Uterus (tissue), 4 donors: ENCODE measurements around the gene IRS1. TPM values are rescaled to one million over a fixed set of nuclear protein-coding genes. Genes with fewer than 3 reads are reported as not detected.

Experiments used
- DNase-seq, 2 donors: peaks; one replicate each; pipeline ENCODE4 v3.0.0-alpha.2; 2019 to 2020
- H3K27ac ChIP-seq, 2 donors: fragments of 200-600 bp; sonication (generic); 1 replicate in 1 of 2; 2 replicates in 1 of 2; pipeline ENCODE4 v1.5.1; 2016 to 2018
- H3K27me3 ChIP-seq, 2 donors: fragments of 200-600 bp; sonication (generic); one replicate each; pipeline ENCODE4 v1.5.1; 2018 to 2019; ENCODE audit warnings: control low read depth in 1 of 2
- H3K36me3 ChIP-seq, 2 donors: fragments of 200-600 bp; sonication (generic); one replicate each; pipeline ENCODE4 v1.5.1; 2019; ENCODE audit warnings: control low read depth in 1 of 2
- H3K4me1 ChIP-seq, 2 donors: fragments of 200-600 bp; sonication (generic); one replicate each; pipeline ENCODE4 v1.5.1; 2018 to 2019; ENCODE audit warnings: control low read depth in 1 of 2
- H3K4me3 ChIP-seq, 2 donors: fragments of 200-600 bp; sonication (generic); 1 replicate in 1 of 2; 2 replicates in 1 of 2; pipeline ENCODE4 v1.5.1; 2018 to 2019; ENCODE audit warnings: mild to moderate bottlenecking in 1 of 2
- H3K9me3 ChIP-seq, 2 donors: fragments of 200-600 bp; sonication (generic); one replicate each; pipeline ENCODE4 v1.5.1; 2019; ENCODE audit warnings: control low read depth in 1 of 2
- POLR2A ChIP-seq, 2 donors: fragments of 450-650 bp; IDR thresholded peaks; one replicate each; pipeline ENCODE4 v1.6.1; 2016; ENCODE audit warnings: antibody characterized with exemption in 2 of 2, mild to moderate bottlenecking in 1 of 2, moderate library complexity in 1 of 2
- intact Hi-C: fragments of 100-400 bp; cut with DNase I; formaldehyde crosslinking; loops from one replicate; pipeline ENCODE4 v1.15.1; 2023; ENCODE audit warnings: low total_unique reads
- total RNA-seq, 4 donors: library from RNA; depleted of rRNA in 3 of 4; stranded (reverse); fragments of >200 nt in 3 of 4; gene quantifications; one replicate each; pipeline versions ENCODE4 v1.1.0 to v1.2.4, GENCODE V29; 2014 to 2023
- TF ChIP-seq, protein P1 (sequence below), 4 experiments: fragments of 200-600 bp in 2 of 4; fragments of 450-650 bp in 2 of 4; sonication (generic) in 2 of 4; IDR thresholded peaks; one replicate each; pipeline ENCODE4 v1.5.1; 2016 to 2019; ENCODE audit warnings: antibody characterized with exemption in 4 of 4, mild to moderate bottlenecking in 2 of 4, moderate library complexity in 1 of 4
- donor health status: DM: yes; HTN: yes; CAD: no.

IRS1 gene
- total RNA-seq, 4 donors from 2014 or later = 11.5 to 54.2 (median 29.5) TPM

DNA sequence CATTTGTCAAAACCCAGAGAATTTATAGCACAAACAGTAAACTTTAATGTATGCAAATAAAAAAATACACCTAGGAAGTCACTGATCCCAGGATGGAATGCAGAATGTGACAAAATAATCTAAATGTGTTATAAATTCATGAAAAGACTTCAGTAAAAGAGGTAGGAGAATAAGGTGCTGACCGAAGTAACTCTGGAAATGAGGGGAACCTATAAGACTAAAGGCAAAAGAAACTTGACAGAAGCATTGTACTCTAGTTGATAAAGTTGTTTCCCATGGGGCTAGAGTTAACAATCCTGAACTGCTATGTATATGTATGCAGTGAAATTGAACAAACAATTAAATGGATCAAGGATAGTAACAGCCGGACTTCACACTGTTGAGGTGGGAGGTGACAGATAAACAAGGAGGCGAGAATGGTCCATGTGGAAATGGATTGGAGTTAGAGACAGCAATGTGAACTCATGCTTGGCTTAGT, 24.5 kb downstream of the IRS1 start:
- H3K9me3 ChIP-seq = peaks cover 0 to 10% of the 10 kb centered on the region in 2 donors
- no peak overlapping the region for H3K4me3 ChIP-seq
- no peak for TF ChIP-seq POLR2A (IDR thresholded peaks at IDR 0.05)
- TF ChIP-seq, protein P1, sequence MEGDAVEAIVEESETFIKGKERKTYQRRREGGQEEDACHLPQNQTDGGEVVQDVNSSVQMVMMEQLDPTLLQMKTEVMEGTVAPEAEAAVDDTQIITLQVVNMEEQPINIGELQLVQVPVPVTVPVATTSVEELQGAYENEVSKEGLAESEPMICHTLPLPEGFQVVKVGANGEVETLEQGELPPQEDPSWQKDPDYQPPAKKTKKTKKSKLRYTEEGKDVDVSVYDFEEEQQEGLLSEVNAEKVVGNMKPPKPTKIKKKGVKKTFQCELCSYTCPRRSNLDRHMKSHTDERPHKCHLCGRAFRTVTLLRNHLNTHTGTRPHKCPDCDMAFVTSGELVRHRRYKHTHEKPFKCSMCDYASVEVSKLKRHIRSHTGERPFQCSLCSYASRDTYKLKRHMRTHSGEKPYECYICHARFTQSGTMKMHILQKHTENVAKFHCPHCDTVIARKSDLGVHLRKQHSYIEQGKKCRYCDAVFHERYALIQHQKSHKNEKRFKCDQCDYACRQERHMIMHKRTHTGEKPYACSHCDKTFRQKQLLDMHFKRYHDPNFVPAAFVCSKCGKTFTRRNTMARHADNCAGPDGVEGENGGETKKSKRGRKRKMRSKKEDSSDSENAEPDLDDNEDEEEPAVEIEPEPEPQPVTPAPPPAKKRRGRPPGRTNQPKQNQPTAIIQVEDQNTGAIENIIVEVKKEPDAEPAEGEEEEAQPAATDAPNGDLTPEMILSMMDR (IDR thresholded peaks at IDR 0.05) = no peak
- H3K27ac ChIP-seq = no peak overlapping the region
- no peaks in the 10 kb centered on the region for H3K36me3 ChIP-seq
- peaks cover 0 to 10% of the 10 kb centered on the region in 2 donors for H3K4me1 ChIP-seq
- no peaks in the 10 kb centered on the region for H3K27me3 ChIP-seq
- intact Hi-C loops = no loop called here
- DNase-seq = no peak

DNA sequence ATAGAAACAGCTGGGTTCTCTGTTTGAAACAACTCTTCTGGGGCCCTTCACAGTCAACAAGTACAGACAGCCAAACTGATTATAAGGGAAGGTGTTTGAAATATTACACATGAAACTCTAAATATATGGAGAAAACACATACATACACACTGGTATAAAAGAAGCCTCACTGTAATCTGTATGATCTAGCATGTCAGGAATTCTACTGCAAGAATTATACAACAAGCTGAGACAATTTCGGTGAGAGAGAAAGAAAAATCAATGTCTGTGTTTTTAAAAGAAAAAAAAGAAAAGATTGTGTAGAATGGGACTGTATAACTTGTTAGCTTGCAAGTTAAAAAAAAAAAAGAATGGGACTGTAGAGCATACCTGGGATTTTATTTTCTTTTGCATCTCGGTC, 26.3 kb downstream of the IRS1 start:
- peaks cover 0 to 10% of the 10 kb centered on the region in 2 donors for H3K4me1 ChIP-seq

DNA sequence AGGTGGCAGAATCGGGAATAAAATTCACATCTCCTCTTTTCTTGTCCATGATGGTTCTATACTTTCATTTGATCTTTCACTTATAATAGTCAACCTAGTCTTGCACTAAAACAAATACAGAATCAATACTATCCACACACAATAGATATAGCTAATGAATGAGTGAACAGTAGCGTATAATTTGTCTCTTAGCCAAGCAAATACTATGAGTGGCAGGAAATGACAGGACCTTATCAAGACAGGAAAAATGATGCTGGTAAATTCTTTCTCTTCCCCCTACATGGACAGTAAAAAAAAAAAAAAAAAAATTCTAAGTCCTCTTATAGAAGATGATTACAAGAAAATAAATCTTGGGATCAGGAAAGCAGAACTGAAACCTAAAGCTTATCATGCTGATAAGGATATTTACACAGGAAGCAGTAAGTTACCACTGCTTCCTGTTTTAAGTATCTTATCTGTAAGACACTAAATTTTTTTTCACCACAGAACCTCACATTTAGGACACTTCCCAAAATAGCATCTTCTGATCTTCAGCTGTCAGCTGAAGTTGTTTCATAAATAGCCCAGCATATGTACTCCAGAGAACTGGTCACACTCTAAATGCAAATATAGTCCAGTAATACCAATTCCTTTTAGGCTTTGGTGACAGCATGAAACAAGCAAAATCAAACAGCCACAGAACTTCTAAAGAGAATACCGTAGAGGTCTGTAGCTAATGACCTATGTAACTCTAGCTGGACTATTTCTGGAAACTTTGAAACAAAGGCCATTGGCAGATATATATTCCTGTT, 27.0 kb downstream of the IRS1 start:
- Histone ChIP-seq H3K27ac (peak overlapping the region in 1 of 2 donors; percentile 30), H3K4me1 (peaks cover 0 to 10% of the 10 kb centered on the region in 2 donors), H3K4me3 (no peak overlapping the region), H3K9me3 (peaks cover 0 to 10% of the 10 kb centered on the region in 2 donors), H3K36me3 (no peaks in the 10 kb centered on the region), H3K27me3 (no peaks in the 10 kb centered on the region)
- TF ChIP-seq, protein P1 (IDR thresholded peaks at IDR 0.05) = no peak
- no peak for TF ChIP-seq POLR2A (IDR thresholded peaks at IDR 0.05)
- intact Hi-C loops = no loop called here
- no peak for DNase-seq

More for the DNA sequence above, 26.3 kb downstream of the IRS1 start:
- peak overlapping the region in 1 of 2 donors; percentile 30 for H3K27ac ChIP-seq
- DNase-seq = no peak
- no peaks in the 10 kb centered on the region for H3K36me3 ChIP-seq
- H3K4me3 ChIP-seq = no peak overlapping the region
- H3K9me3 ChIP-seq = peaks cover 0 to 10% of the 10 kb centered on the region in 2 donors
- no peak for TF ChIP-seq POLR2A (IDR thresholded peaks at IDR 0.05)
- TF ChIP-seq, protein P1 (IDR thresholded peaks at IDR 0.05) = no peak
- H3K27me3 ChIP-seq = no peaks in the 10 kb centered on the region
- intact Hi-C loops = no loop called here

DNA sequence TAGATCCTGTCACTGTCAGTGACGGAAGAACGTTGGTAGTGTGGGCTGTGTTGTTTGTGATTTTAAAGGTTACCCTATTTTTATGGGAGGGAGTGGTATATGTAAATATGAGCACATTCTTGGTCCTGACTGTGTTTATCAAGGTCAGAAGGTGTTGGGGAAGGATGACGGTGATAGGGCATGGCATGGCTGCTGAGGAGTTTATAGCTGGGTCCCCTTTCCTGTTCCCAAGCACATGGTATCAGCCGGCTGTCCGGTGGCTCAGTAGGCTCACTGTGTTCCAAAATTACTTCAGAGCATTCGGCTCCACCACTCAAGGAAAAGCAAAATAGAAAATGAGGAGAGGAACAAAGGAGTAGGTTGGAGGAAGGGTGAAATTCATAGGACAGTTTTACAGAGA, 28.6 kb downstream of the IRS1 start:
- TF ChIP-seq, protein P1 (IDR thresholded peaks at IDR 0.05) = no peak
- no peak for TF ChIP-seq POLR2A (IDR thresholded peaks at IDR 0.05)
- H3K27ac ChIP-seq = peak overlapping the region in 1 of 2 donors; percentile 42

More for the DNA sequence above, 28.6 kb downstream of the IRS1 start:
- no peaks in the 10 kb centered on the region for H3K27me3 ChIP-seq
- no peak for DNase-seq
- H3K36me3 ChIP-seq = no peaks in the 10 kb centered on the region
- intact Hi-C loops = no loop called here
- peaks cover 0 to 10% of the 10 kb centered on the region in 2 donors for H3K9me3 ChIP-seq
- peaks cover 0 to 10% of the 10 kb centered on the region in 2 donors for H3K4me1 ChIP-seq
- H3K4me3 ChIP-seq = no peak overlapping the region
